HG03354 (cell line): ENCODE data around the gene SAC3D1.

Experiments used
- ATAC-seq: cut with Tn5 transposase; IDR thresholded peaks from one replicate; pipeline ENCODE4 v1.9.1; 2021; ENCODE audit warnings: mild to moderate bottlenecking; ENCODE audit not compliant: unreplicated experiment, poor library complexity, severe bottlenecking

SAC3D1 gene

DNA sequence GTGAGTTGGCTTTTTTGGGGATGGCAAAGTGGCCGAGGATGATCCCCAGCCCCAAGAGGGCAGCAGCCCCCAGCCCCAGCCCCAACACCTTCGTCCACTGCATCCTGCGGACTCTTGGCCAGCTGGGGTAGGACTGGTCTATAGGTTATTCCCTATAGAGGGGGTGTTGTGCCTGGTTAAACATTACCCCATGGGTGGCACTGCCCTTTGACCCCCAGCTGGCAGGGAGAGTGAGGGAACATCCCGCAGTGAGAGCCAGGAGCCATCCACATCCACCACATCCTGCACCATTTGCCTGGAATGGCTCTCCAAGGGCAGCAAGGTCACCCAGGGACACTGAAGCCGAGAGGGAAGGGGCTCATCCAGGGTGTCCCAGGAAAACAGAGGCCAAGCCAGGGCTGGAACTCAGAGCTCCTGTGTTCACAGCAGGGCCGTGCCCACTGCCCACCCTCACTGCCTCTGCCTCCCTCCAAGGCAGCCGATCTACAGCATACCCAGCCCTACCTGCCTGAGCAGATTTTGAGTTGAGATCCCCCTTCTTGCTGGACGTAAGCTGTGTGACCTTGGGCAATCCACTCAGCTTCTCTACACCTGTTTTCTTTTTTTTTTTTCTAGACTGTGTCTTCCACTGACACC lies 17.5 kb downstream of the SAC3D1 start, which contains the start of gene NAALADL1:
Gene NAALADL1, minus strand, starts transcription at position 135 of the 636 bp plus-strand sequence. Its CDS starts 32 bp downstream, at position 103.
- no peak for ATAC-seq

DNA sequence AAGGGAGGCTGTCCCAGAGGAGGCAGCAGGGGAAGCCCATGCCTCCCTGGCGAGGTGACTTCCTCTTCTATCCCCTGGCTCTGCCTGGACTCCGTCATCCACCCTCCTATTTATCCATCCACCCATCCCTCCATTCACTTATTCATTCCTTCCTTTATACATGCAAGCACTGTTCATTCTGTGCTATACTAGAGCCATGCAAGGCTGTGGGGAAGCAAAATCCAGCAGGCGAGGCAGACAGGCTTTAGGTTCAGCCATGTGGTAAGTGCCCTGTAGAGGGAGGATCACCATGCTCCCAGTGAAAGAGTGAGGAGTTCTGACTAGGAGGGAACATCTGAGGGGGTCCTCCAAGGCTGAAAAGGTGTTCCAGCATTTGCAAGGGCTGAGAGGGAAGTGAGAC lies 18.5 kb downstream of the SAC3D1 start:
- ATAC-seq = no peak

- no peak for ATAC-seq
These were observed 19.2 kb downstream of the SAC3D1 start for GRCh38 chr11:65059959-65060824.

GRCh38 chr11:65060913-65061408 lies 20.0 kb downstream of the SAC3D1 start:
- no peak for ATAC-seq

- no peak for ATAC-seq
These were observed 22.5 kb downstream of the SAC3D1 start for GRCh38 chr11:65063532-65063931.

DNA sequence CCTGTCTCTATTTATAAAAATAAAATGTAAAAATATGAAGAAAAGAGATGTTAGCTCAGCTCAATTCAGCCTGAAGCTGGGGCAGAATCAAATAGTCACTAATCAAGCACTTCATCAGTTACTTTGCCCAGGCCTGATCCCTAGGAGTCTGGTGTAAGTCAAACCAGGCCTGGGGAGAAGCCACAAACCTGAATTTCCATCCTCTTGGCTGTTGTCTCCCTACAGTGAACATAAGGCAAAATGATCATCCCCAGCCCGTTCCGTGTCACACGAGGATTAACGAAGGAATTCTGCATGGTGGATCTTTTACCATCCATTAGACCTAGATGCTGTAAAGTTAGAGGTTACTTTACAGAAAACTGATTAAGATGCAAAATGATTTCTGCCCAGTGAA lies 23.8 kb downstream of the SAC3D1 start:
- no peak for ATAC-seq

DNA sequence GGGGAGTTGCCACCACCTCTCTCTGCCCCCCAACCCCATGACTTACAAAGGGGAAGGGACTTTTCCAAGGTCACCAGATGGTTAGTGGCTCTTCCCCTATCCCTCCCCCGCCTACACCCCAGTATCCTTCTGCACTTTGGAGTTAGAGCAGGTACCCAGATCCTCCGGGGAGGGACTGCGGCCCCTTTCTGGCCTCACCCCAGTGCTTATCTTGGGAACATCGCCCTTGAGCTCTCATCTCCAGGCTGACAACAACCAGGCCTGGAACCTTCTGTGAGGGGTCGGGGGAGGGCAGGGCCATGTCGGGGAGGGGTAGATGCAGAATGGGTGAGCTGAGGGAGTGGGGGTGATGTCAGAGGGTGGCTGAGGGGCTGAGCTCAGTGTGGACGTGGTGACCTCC lies 24.8 kb downstream of the SAC3D1 start:
- no peak for ATAC-seq

GRCh38 chr11:65066315-65066714 lies 25.3 kb downstream of the SAC3D1 start:
- ATAC-seq = no peak

DNA sequence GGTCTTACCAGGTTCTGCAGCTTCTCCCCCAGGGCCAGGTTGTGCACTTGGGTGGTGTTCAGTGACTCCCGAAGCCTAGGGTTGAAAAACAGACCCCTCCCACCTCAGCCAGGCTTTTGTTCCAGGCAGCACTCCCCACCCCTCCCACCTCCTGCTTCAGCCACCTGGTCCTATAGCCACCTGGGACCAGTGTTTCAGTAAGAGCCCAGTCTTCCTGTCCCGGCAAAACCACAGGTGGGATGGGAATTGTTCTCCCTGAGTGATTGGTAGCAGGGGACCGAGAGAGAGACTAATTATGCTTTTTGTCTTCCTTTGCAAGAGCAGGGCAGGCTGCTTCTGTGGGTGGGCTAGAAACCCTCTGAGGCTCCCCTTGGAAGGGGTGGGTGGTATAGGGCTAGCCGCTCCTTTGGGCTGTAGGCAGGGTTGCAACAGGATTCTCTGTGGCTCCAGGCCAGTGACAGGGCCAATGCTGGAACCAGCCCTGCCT lies 25.8 kb downstream of the SAC3D1 start:
- ATAC-seq = no peak

DNA sequence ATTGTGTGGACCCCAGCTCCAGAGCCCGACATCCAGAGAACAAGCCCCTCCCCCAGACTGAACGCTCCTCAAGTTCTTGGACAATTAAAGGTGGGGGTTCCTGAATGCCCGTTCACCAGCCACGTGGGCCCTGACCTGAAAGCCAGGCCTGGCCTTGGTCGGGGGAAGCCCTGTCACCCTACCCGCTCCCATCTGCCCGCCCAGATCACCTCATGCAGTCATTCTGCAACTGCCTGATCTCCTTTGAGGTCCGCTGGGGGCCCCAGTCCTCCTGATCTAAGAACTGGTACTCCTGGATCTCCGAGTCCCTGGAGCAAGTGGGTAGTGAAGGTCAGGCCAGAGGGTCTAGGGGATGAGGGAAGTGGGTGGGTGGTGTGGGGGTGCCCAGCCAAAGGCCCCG lies 26.4 kb downstream of the SAC3D1 start:
- no peak for ATAC-seq

- no peak for ATAC-seq
These were observed 28.2 kb downstream of the SAC3D1 start for GRCh38 chr11:65069217-65069616.

GRCh38 chr11:65071907-65072630 lies 31.1 kb downstream of the SAC3D1 start:
- no peak for ATAC-seq

- ATAC-seq = no peak
These were observed 31.6 kb downstream of the SAC3D1 start for GRCh38 chr11:65072631-65072966.

- ATAC-seq = no peak
These were observed 36.4 kb downstream of the SAC3D1 start for GRCh38 chr11:65077451-65077850.

GRCh38 chr11:65078151-65078550 lies 37.1 kb downstream of the SAC3D1 start:
- no peak for ATAC-seq

- no peak for ATAC-seq
These were observed 37.9 kb downstream of the SAC3D1 start for GRCh38 chr11:65078786-65079342.

GRCh38 chr11:65083134-65083833 lies 42.3 kb downstream of the SAC3D1 start:
- ATAC-seq = peak; percentile 10

DNA sequence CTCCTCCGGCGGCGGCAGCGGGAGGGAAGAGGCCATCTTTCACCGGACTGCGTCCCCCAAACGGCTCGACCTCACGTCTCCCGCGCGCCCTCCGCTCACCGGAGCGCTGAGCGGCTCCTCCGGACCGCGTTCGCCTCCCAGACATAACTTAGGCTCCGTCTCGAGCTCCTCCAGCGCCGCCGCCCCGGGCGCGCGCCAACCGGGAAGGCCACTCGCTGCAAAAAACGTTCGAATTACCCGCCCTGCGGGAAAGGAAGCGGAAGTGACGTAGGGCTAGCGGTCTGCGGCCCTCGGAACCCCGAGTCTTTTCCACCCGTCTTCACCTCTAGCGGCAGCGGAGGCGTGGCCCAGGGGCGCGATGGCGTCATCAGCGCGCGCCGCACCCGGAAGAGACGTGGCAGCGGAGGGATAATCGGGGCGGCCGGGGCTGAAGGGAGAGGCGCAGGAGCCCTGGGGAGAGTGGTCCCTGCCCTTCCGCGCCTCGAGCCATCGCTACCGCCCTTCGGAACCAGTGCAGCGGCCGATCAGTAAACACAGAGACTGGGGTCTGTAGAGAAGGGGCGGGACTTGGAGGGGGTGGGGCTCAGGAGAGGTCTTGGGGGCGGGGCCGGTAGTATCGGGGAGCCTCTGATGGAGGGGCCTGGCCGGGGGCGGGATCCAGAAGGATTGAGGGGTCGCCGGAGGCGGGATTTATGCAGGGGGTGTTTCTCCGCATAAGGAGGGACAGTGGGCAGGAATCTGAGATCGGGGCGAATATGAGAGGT lies 43.0 kb downstream of the SAC3D1 start, which contains the start of the genes CDCA5 and ZFPL1:
Gene CDCA5, minus strand, starts transcription at position 207 of the 764 bp plus-strand sequence. Its CDS starts 62 bp downstream, at position 145.
Gene ZFPL1, plus strand, starts transcription at position 389 of the 764 bp plus-strand sequence. CDS start 477 bp downstream, outside the sequence.
- peak; percentile 78 for ATAC-seq
